H9 (cell line): ENCODE measurements around the gene CLPTM1L. TPM values are rescaled to one million over a fixed set of nuclear protein-coding genes. Genes with fewer than 3 reads are reported as not detected.

Experiments
- DNase-seq: peaks from one replicate; pipeline ENCODE4 v3.0.0-alpha.2; 2017
- H2AFZ ChIP-seq: one replicate; pipeline ENCODE4 v1.6.1; 2013; ENCODE audit warnings: mild to moderate bottlenecking, low read length, control low read depth, moderate library complexity
- H2AK5ac ChIP-seq: 2 replicates; pipeline ENCODE4 v1.6.1; 2013; ENCODE audit warnings: low read length, control low read depth, mixed read lengths; ENCODE audit not compliant: insufficient read length
- H2BK120ac ChIP-seq: one replicate; pipeline ENCODE4 v1.6.1; 2013; ENCODE audit warnings: low read depth, mild to moderate bottlenecking, low read length, control low read depth, inconsistent platforms; ENCODE audit not compliant: poor library complexity, severe bottlenecking
- H2BK12ac ChIP-seq: 2 replicates; pipeline ENCODE4 v1.6.1; 2013; ENCODE audit warnings: low read length, control low read depth, mixed read lengths, low read depth; ENCODE audit not compliant: insufficient read length
- H2BK15ac ChIP-seq: 2 replicates; pipeline ENCODE4 v1.6.1; 2013; ENCODE audit warnings: low read depth, low read length, control low read depth
- H2BK20ac ChIP-seq: one replicate; pipeline ENCODE4 v1.6.1; 2013; ENCODE audit warnings: low read depth, mild to moderate bottlenecking, low read length, control low read depth, inconsistent platforms; ENCODE audit not compliant: poor library complexity, severe bottlenecking
- H2BK5ac ChIP-seq: 2 replicates; pipeline ENCODE4 v1.6.1; 2013; ENCODE audit warnings: low read length, control low read depth, mixed read lengths; ENCODE audit not compliant: insufficient read length
- H3K14ac ChIP-seq: 2 replicates; pipeline ENCODE4 v1.6.1; 2013; ENCODE audit warnings: low read length, control low read depth; ENCODE audit not compliant: insufficient read depth
- H3K18ac ChIP-seq: 2 replicates; pipeline ENCODE4 v1.6.1; 2013; ENCODE audit warnings: low read depth, mild to moderate bottlenecking, mixed read lengths, low read length, control low read depth; ENCODE audit not compliant: insufficient read length
- H3K23ac ChIP-seq: 2 replicates; pipeline ENCODE4 v1.6.1; 2013; ENCODE audit warnings: low read length, control low read depth, mixed read lengths, low read depth; ENCODE audit not compliant: insufficient read length
- H3K23me2 ChIP-seq: 2 replicates; pipeline ENCODE4 v1.6.1; 2013; ENCODE audit warnings: low read depth, mild to moderate bottlenecking, mixed read lengths, low read length, control low read depth; ENCODE audit not compliant: insufficient read length, poor library complexity, severe bottlenecking
- H3K27ac ChIP-seq: 2 replicates; pipeline ENCODE4 v1.5.1; 2013; ENCODE audit warnings: low read length, control low read depth, mixed read lengths, low read depth; ENCODE audit not compliant: insufficient read length
- H3K27me3 ChIP-seq: 2 replicates; pipeline ENCODE4 v1.6.1; 2013; ENCODE audit warnings: low read length, control low read depth, inconsistent platforms; ENCODE audit not compliant: insufficient read depth
- H3K4ac ChIP-seq: 2 replicates; pipeline ENCODE4 v1.6.1; 2013; ENCODE audit warnings: low read depth, mild to moderate bottlenecking, control low read depth, inconsistent platforms, low read length, moderate library complexity
- H3K4me1 ChIP-seq: 2 replicates; pipeline ENCODE4 v1.6.1; 2013; ENCODE audit warnings: low read length, control low read depth, inconsistent platforms; ENCODE audit not compliant: insufficient read depth
- H3K4me2 ChIP-seq: 2 replicates; pipeline ENCODE4 v1.6.1; 2013; ENCODE audit warnings: low read length, control low read depth, mixed read lengths; ENCODE audit not compliant: insufficient read length, insufficient read depth
- H3K56ac ChIP-seq: 2 replicates; pipeline ENCODE4 v1.6.1; 2013; ENCODE audit warnings: low read depth, mild to moderate bottlenecking, mixed read lengths, low read length, control low read depth; ENCODE audit not compliant: insufficient read length
- H3K79me1 ChIP-seq: 2 replicates; pipeline ENCODE4 v1.6.1; 2013; ENCODE audit warnings: low read depth, mild to moderate bottlenecking, moderate library complexity, low read length, control low read depth, inconsistent platforms; ENCODE audit not compliant: insufficient read depth, poor library complexity, severe bottlenecking
- H3K79me2 ChIP-seq: 2 replicates; pipeline ENCODE4 v1.6.1; 2013; ENCODE audit warnings: low read length, control low read depth, inconsistent platforms; ENCODE audit not compliant: insufficient read depth
- H3K9ac ChIP-seq: 2 replicates; pipeline ENCODE4 v1.6.1; 2013; ENCODE audit warnings: low read length, control low read depth, mixed read lengths; ENCODE audit not compliant: insufficient read length; ENCODE audit errors: extremely low read depth
- H3K9me3 ChIP-seq: one replicate; pipeline ENCODE4 v1.6.1; 2013; ENCODE audit warnings: low read depth, low read length, inconsistent platforms; ENCODE audit not compliant: control insufficient read depth
- H3T11ph ChIP-seq: one replicate; pipeline ENCODE4 v1.6.1; 2013; ENCODE audit warnings: mild to moderate bottlenecking, low read length, control low read depth, inconsistent platforms
- H4K20me1 ChIP-seq: one replicate; pipeline ENCODE4 v1.6.1; 2013; ENCODE audit not compliant: control insufficient read depth, insufficient read length, insufficient read depth
- H4K5ac ChIP-seq: 2 replicates; pipeline ENCODE4 v1.6.1; 2013; ENCODE audit warnings: low read depth, mild to moderate bottlenecking, mixed read lengths, low read length, control low read depth; ENCODE audit not compliant: insufficient read length
- H4K8ac ChIP-seq: replicated peaks from 2 replicates; pipeline ENCODE4 v1.6.1; 2013; ENCODE audit warnings: low read length, control low read depth, mixed read lengths, low read depth; ENCODE audit not compliant: insufficient read length
- H4K91ac ChIP-seq: 2 replicates; pipeline ENCODE4 v1.6.1; 2013; ENCODE audit warnings: low read depth, mild to moderate bottlenecking, moderate library complexity, mixed read lengths, low read length, control low read depth; ENCODE audit not compliant: insufficient read length
- H3K27ac Mint-ChIP-seq, 3 experiments: 2 replicates in 2 of 3; 3 replicates in 1 of 3; pipeline ENCODE4 v1.8.0; 2020 to 2021; ENCODE audit warnings: mixed read lengths in 3 of 3, mild to moderate bottlenecking in 1 of 3, moderate library complexity in 1 of 3
- H3K27me3 Mint-ChIP-seq: 2 replicates; pipeline ENCODE4 v1.8.0; 2021; ENCODE audit warnings: low read depth, mild to moderate bottlenecking, moderate library complexity, mixed read lengths
- H3K36me3 Mint-ChIP-seq, 3 experiments: 2 replicates in 2 of 3; 3 replicates in 1 of 3; pipeline ENCODE4 v1.8.0; 2020 to 2021; ENCODE audit warnings: low read depth in 3 of 3, mixed read lengths in 3 of 3; ENCODE audit not compliant: insufficient read depth in 1 of 3
- H3K4me1 Mint-ChIP-seq, 2 experiments: 2 replicates each; pipeline ENCODE4 v1.8.0; 2020; ENCODE audit warnings: mixed read lengths in 2 of 2
- H3K4me3 Mint-ChIP-seq, 2 experiments: 2 replicates in 1 of 2; 3 replicates in 1 of 2; pipeline ENCODE4 v1.8.0; 2020 to 2021; ENCODE audit warnings: mild to moderate bottlenecking in 2 of 2, mixed read lengths in 2 of 2, moderate library complexity in 1 of 2
- H3K9me3 Mint-ChIP-seq, 2 experiments: 2 replicates in 1 of 2; 3 replicates in 1 of 2; pipeline ENCODE4 v1.8.0; 2020; ENCODE audit warnings: mild to moderate bottlenecking in 2 of 2, mixed read lengths in 2 of 2, moderate library complexity in 1 of 2
- WGBS: extraction: QIAGEN DNeasy Blood & Tissue Kit; methylation state at CpG from one replicate; pipeline ENCODE4 v1.1.7; 2013; ENCODE audit warnings: missing lambda C conversion rate, low lambda C conversion rate, mixed read lengths; ENCODE audit not compliant: insufficient read length; ENCODE audit errors: extremely low coverage; 5-methylcytosine and 5-hydroxymethylcytosine counted together
- total RNA-seq: library from RNA; stranded (reverse); gene quantifications from 2 replicates; pipeline ENCODE4 v1.2.1, GENCODE V29; 2021
- TF ChIP-seq, protein P1 (sequence below): fragments of 200-600 bp; sonication (generic); conservative IDR thresholded peaks from 3 replicates; pipeline ENCODE4 v1.8.0; 2021; ENCODE audit warnings: antibody characterized with exemption, mild to moderate bottlenecking

The CLPTM1L gene
- total RNA-seq, 1 experiment from 2014 or later = 108 TPM

DNA sequence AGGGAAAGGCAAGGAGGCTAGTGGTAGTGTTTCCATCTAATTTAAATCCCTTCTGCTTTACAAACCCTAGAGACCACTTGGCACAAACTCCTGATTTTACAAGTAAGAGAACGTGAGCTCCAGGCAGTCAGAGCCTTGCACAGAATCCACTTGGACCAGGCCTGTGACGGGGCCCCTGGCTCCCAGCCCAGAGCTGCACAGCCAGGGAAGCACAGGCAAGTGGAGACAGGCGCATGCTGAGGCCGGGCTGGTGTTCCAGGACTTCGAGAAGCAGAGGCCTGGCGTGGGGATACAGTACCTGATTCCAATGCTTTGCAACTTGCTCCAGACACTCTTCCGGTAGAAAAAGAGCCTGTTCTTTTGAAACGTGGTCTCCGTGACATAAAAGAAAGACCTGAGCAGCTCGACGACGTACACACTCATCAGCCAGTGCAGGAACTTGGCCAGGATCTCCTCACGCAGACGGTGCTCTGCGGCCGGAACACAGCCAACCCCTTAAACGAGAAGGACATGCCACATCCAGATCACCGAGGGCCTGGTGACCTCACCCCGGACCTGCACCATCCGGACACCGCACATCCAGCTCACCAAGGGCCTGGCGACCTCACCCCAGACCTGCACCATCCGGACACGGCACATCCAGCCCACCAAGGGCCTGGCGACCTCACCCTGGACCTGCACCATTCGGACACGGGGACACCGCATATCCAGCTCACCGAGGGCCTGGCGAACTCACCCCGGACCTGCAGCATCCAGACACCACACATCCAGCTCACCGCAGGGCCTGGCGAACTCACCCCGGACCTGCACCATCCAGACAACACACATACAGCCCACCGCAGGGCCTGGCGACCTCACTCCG, 62.5 kb downstream of the CLPTM1L start:
- no peak overlapping the region for H2BK20ac ChIP-seq
- no peak overlapping the region for H3K56ac ChIP-seq
- H2BK120ac ChIP-seq = no peak overlapping the region
- no peak overlapping the region for H2BK12ac ChIP-seq
- TF ChIP-seq, protein P1, sequence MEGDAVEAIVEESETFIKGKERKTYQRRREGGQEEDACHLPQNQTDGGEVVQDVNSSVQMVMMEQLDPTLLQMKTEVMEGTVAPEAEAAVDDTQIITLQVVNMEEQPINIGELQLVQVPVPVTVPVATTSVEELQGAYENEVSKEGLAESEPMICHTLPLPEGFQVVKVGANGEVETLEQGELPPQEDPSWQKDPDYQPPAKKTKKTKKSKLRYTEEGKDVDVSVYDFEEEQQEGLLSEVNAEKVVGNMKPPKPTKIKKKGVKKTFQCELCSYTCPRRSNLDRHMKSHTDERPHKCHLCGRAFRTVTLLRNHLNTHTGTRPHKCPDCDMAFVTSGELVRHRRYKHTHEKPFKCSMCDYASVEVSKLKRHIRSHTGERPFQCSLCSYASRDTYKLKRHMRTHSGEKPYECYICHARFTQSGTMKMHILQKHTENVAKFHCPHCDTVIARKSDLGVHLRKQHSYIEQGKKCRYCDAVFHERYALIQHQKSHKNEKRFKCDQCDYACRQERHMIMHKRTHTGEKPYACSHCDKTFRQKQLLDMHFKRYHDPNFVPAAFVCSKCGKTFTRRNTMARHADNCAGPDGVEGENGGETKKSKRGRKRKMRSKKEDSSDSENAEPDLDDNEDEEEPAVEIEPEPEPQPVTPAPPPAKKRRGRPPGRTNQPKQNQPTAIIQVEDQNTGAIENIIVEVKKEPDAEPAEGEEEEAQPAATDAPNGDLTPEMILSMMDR = no peak
- no CpG with 5 or more reads among the region's 37 CpGs for WGBS
- H3K18ac ChIP-seq = no peak overlapping the region
- no peak overlapping the region for H3K23ac ChIP-seq
- Mint-ChIP-seq H3K4me1 (no peaks in the 10 kb centered on the region), H3K9me3 (no peaks in the 10 kb centered on the region; a peak in 1 of 5 replicates), H3K27me3 (no peaks in the 10 kb centered on the region), H3K4me3 (no peak overlapping the region), H3K36me3 (peaks cover 18 to 24% (median 22%) of the 10 kb centered on the region in 3 experiments), H3K27ac (peak overlapping the region in 2 of 3 experiments; percentile 24 to 63; a peak in 1 of 7 replicates)
- H2AK5ac ChIP-seq = no peak overlapping the region
- H3K27ac ChIP-seq = no peak overlapping the region
- DNase-seq = peak; percentile 22
- no peak overlapping the region for H3K4ac ChIP-seq
- no peak overlapping the region for H2BK15ac ChIP-seq
- no peaks in the 10 kb centered on the region for H3K9me3 ChIP-seq
- no peaks in the 10 kb centered on the region for H3K79me1 ChIP-seq
- H4K20me1 ChIP-seq = peaks cover 4% of the 10 kb centered on the region
- H3K27me3 ChIP-seq = no peaks in the 10 kb centered on the region
- no peak overlapping the region for H2BK5ac ChIP-seq
- no peak overlapping the region for H3K9ac ChIP-seq
- H3K23me2 ChIP-seq = no peaks in the 10 kb centered on the region
- no peak overlapping the region for H2AFZ ChIP-seq
- no peak overlapping the region for H3T11ph ChIP-seq
- H4K5ac ChIP-seq = no peak overlapping the region
- peaks cover 5% of the 10 kb centered on the region; the same call in 1 of the 2 replicates for H3K79me2 ChIP-seq
- H3K4me2 ChIP-seq = no peak overlapping the region
- H4K91ac ChIP-seq = no peak overlapping the region
- no peak overlapping the region for H4K8ac ChIP-seq
- H3K4me1 ChIP-seq = no peaks in the 10 kb centered on the region
- no peak overlapping the region for H3K14ac ChIP-seq
